Cardiac muscle cell (in vitro differentiated cells and primary cell): ENCODE data around the gene ZNF407. TPM values are rescaled to one million over a fixed set of nuclear protein-coding genes. Genes with fewer than 3 reads are reported as not detected.
A peak's percentile ranks its signal among the peaks of the same experiment; 100 is the strongest.

Experiments
- DNase-seq, 2 donors: peaks; one replicate each; pipeline versions ENCODE4 v3.0.0 to v3.0.0-alpha.2; 2010 to 2017; ENCODE audit warnings: low read depth in 1 of 2, low spot score in 1 of 2
- H3K27ac ChIP-seq: fragments of 200-600 bp; sonication (generic); 2 replicates; pipeline ENCODE4 v1.5.1; 2016
- H3K27me3 ChIP-seq: fragments of 200-600 bp; sonication (generic); 2 replicates; pipeline ENCODE4 v1.6.0; 2016; ENCODE audit warnings: control low read depth
- H3K36me3 ChIP-seq: fragments of 200-600 bp; sonication (generic); 2 replicates; pipeline ENCODE4 v1.5.1; 2016; ENCODE audit warnings: control low read depth
- H3K4me1 ChIP-seq: fragments of 200-600 bp; sonication (generic); 2 replicates; pipeline ENCODE4 v1.8.1; 2017; ENCODE audit warnings: low read depth, mild to moderate bottlenecking, mixed run types
- H3K4me3 ChIP-seq: fragments of 200-600 bp; sonication (generic); 2 replicates; pipeline ENCODE4 v1.5.1; 2016; ENCODE audit warnings: mild to moderate bottlenecking
- H3K9me3 ChIP-seq: fragments of 200-600 bp; sonication (generic); 2 replicates; pipeline ENCODE4 v1.5.1; 2017; ENCODE audit warnings: low read depth, mild to moderate bottlenecking, control low read depth
- CTCF ChIP-seq: IDR thresholded peaks from 2 replicates; pipeline ENCODE4 v1.5.1; 2012; ENCODE audit warnings: low read depth, mild to moderate bottlenecking, low read length
- polyA plus RNA-seq: library from polyadenylated mRNA; unstranded; fragments of >200 nt; fragmentation: Nextera tagmentation; extraction: Ambion mirVana; gene quantifications from 2 replicates; pipeline ENCODE4 v1.2.1, GENCODE V29; 2016
- total RNA-seq: library from RNA; depleted of rRNA; stranded (reverse); fragments of >200 nt; gene quantifications from 2 replicates; pipeline ENCODE4 v1.2.3, GENCODE V29; 2016

The ZNF407 gene
- total and polyA plus RNA-seq, 2 experiments from 2014 or later = 4.6 to 8.0 TPM

DNA sequence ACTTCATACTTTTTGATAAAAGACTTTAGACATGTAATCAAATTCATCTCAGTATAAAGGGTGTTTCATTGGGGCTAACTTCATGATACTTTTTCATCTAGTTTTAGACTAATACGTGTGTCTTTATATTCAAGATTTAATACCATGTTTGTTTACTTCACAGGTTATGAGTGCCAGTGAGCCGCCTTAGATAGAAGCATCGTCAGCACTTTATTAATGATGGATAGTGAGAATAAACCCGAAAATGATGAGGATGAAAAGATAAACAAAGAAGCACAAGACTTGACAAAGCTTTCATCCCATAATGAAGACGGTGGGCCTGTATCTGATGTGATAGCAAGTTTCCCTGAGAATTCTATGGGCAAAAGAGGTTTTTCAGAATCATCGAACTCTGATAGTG is 33.1 kb downstream of the ZNF407 start:
- Histone ChIP-seq H3K27me3 (no peaks in the 10 kb centered on the region), H3K4me3 (no peak overlapping the region), H3K36me3 (no peaks in the 10 kb centered on the region), H3K9me3 (no peaks in the 10 kb centered on the region), H3K4me1 (no peaks in the 10 kb centered on the region), H3K27ac (no peak overlapping the region)
- no peak for DNase-seq
- TF ChIP-seq CTCF = no peak

DNA sequence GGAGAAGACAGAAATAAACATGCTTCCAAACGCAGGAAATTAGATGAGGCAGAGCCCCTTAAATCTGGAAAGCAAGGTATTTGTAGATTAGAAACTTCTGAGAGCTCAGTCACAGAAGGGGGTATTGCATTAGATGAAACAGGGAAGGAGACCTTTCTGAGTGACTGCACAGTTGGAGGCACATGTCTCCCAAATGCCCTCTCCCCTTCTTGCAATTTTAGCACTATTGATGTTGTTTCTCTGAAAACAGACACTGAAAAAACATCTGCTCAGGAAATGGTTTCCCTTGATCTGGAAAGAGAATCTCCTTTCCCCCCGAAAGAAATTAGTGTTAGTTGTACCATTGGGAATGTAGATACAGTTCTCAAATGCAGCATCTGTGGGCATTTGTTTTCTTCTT is 33.5 kb downstream of the ZNF407 start:
- Histone ChIP-seq H3K9me3 (no peaks in the 10 kb centered on the region), H3K27me3 (no peaks in the 10 kb centered on the region), H3K27ac (no peak overlapping the region), H3K4me1 (no peaks in the 10 kb centered on the region), H3K4me3 (no peak overlapping the region), H3K36me3 (no peaks in the 10 kb centered on the region)
- DNase-seq = no peak
- TF ChIP-seq CTCF = no peak

- TF ChIP-seq CTCF = no peak
- DNase-seq = peak in 1 of 2 donors; percentile 77
Measured at GRCh38 chr18:74631623-74632350, 34.1 kb downstream of the ZNF407 start.

GRCh38 chr18:74632351-74632679 is 34.6 kb downstream of the ZNF407 start:
- Histone ChIP-seq H3K27ac (no peak overlapping the region), H3K4me3 (no peak overlapping the region), H3K36me3 (no peaks in the 10 kb centered on the region), H3K4me1 (no peaks in the 10 kb centered on the region), H3K9me3 (no peaks in the 10 kb centered on the region), H3K27me3 (no peaks in the 10 kb centered on the region)
- DNase-seq = no peak
- no peak for TF ChIP-seq CTCF

More at GRCh38 chr18:74631623-74632350, 34.1 kb downstream of the ZNF407 start:
- Histone ChIP-seq H3K4me3 (no peak overlapping the region), H3K27ac (no peak overlapping the region), H3K36me3 (no peaks in the 10 kb centered on the region), H3K27me3 (no peaks in the 10 kb centered on the region), H3K4me1 (no peaks in the 10 kb centered on the region), H3K9me3 (no peaks in the 10 kb centered on the region)

GRCh38 chr18:74632856-74633255 is 35.2 kb downstream of the ZNF407 start:
- no peak for TF ChIP-seq CTCF
- H3K9me3 ChIP-seq = no peaks in the 10 kb centered on the region
- no peak for DNase-seq
- H3K4me3 ChIP-seq = no peak overlapping the region
- H3K4me1 ChIP-seq = no peaks in the 10 kb centered on the region
- no peaks in the 10 kb centered on the region for H3K27me3 ChIP-seq
- no peaks in the 10 kb centered on the region for H3K36me3 ChIP-seq
- H3K27ac ChIP-seq = no peak overlapping the region
